Measurements from ENCODE around the gene ENTPD6. TPM values are rescaled to one million over a fixed set of nuclear protein-coding genes. Genes with fewer than 3 reads are reported as not detected.
A peak's percentile ranks its signal among the peaks of the same experiment; 100 is the strongest.
"Not testable (repeated sequence)": the region's sequence is repeated elsewhere in the genome, so short reads cannot be mapped to it uniquely, and the experiment has no call there.

Gene ENTPD6
- 46.7 TPM for polyA plus RNA-seq (ENCODE audit: insufficient read length)
- long read RNA-seq, donor 1, partial matches to known transcripts: 0 of 6 reads
- long read RNA-seq, donor 1, other reads (novel, unspliced or antisense): 0 of 6 reads
- long read RNA-seq, donor 2, partial matches to known transcripts: 0 of 2 reads
- long read RNA-seq, donor 2, other reads (novel, unspliced or antisense): 0 of 2 reads
- long read RNA-seq, donor 3, partial matches to known transcripts: 0 of 2 reads
- long read RNA-seq, donor 3, other reads (novel, unspliced or antisense): 0 of 2 reads
- long read RNA-seq, donor 4: 0 reads
- long read RNA-seq, donor 5, partial matches to known transcripts: 0 of 5 reads
- long read RNA-seq, donor 5, other reads (novel, unspliced or antisense): 0 of 5 reads
- long read RNA-seq, donor 6, partial matches to known transcripts: 0 of 1 reads
- long read RNA-seq, donor 6, other reads (novel, unspliced or antisense): 0 of 1 reads
- long read RNA-seq, donor 7, transcript ENTPD6-201 (14 exons, 2,708 nt): major isoform, 6 of 11 reads
- long read RNA-seq, donor 7, partial matches to known transcripts: 0 of 11 reads
- long read RNA-seq, donor 7, other reads (novel, unspliced or antisense): 0 of 11 reads
- long read RNA-seq, donor 8: 0 reads

GRCh38 chr20:25195014-25195961 lies at the start of gene ENTPD6:
Gene ENTPD6, plus strand, starts transcription at chr20:25195712. Its CDS starts 10,825 bp downstream, at chr20:25206537.
- DNase-seq: peak; percentile 88

- DNase-seq: no peak
These were observed 48.5 kb upstream of the ENTPD6 start for GRCh38 chr20:25146976-25147375.

- DNase-seq: no peak
These were observed 47.8 kb upstream of the ENTPD6 start for GRCh38 chr20:25147716-25148115.

GRCh38 chr20:25148181-25148981 lies 47.1 kb upstream of the ENTPD6 start:
- DNase-seq: peak; percentile 44

- DNase-seq: no peak
These were observed 46.3 kb upstream of the ENTPD6 start for GRCh38 chr20:25148982-25149846.

- no peak for DNase-seq
These were observed 45.5 kb upstream of the ENTPD6 start for GRCh38 chr20:25150016-25150415.

- DNase-seq: no peak
These were observed 37.5 kb upstream of the ENTPD6 start for GRCh38 chr20:25158043-25158442.

GRCh38 chr20:25160467-25160866 lies 35.0 kb upstream of the ENTPD6 start:
- no peak for DNase-seq

GRCh38 chr20:25160897-25161296 lies 34.6 kb upstream of the ENTPD6 start:
- no peak for DNase-seq

- no peak for DNase-seq
These were observed 30.4 kb upstream of the ENTPD6 start for GRCh38 chr20:25165128-25165527.

GRCh38 chr20:25166105-25166782 lies 29.3 kb upstream of the ENTPD6 start:
- not testable (repeated sequence) for DNase-seq

- DNase-seq: no peak
These were observed 22.2 kb upstream of the ENTPD6 start for GRCh38 chr20:25173321-25173720.

GRCh38 chr20:25173886-25174308 lies 21.6 kb upstream of the ENTPD6 start:
- DNase-seq: no peak

GRCh38 chr20:25176184-25176583 lies 19.3 kb upstream of the ENTPD6 start:
- DNase-seq: no peak

GRCh38 chr20:25177890-25178321 lies 17.6 kb upstream of the ENTPD6 start:
- DNase-seq: no peak

GRCh38 chr20:25178563-25179438 lies 16.7 kb upstream of the ENTPD6 start:
- DNase-seq: peak; percentile 30

GRCh38 chr20:25179439-25180089 lies 15.9 kb upstream of the ENTPD6 start:
- DNase-seq: no peak

- DNase-seq: not testable (repeated sequence)
These were observed 11.1 kb upstream of the ENTPD6 start for GRCh38 chr20:25184391-25184790.
